Inferior parietal cortex (tissue), 1 donor: ENCODE results near the gene ESRRB.

Source experiments
- DNase-seq: peaks from one replicate; pipeline ENCODE4 v3.0.0-alpha.2; 2016; ENCODE audit errors: extremely low spot score

The ESRRB gene

DNA sequence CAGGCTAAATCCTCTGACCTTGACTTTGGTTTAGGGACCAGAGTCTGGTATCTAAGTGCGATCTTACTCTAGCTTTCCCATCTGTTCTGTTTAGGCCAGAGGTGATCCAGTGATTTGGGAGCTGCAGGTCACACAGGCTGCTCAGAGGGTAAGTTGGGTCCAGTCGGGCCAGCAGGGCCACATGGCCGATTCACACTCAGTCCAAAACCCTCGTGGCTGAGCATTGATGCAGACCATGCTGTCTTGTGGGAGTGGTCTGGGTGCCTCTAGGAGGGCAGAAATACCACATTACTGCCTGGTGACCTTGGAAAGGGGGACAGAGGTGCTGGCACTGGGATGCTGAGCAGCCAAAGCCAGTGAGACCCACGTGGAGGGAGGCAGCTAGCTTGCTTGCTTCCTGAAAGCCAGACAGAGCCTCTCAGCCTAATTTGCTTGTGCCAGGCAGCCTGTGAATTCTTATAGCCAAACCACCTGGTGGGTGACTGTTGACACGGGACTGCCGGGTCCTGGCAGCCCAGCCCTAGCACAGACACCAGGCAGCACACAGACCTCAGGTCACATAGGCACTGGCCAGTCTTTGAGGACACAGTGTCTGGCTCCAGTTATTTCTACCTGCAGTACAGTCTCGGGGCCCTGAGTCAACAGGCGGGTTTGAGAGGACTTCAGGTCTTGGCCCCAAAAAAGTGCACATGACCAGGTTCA is 31.7 kb downstream of the ESRRB start:
- no peak for DNase-seq

DNA sequence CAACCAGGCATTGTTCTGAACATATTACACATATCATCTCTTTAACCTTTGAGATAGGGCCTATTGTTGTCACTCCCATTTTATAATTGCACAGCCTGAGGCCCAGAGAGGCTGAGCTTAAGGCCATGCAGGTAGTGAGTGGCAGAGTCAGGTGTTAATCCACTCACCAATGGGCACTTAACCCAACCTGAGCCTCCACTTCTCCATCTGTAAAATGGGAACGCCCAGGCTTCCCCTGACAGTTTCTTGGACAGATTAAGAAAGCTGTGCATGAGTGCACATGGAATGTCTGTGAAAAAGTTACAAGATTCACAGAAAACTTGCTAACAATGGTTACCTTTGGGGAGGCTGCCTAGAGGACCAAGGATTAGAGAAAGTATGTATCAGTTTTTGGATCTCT is 32.9 kb downstream of the ESRRB start:
- DNase-seq = no peak

DNA sequence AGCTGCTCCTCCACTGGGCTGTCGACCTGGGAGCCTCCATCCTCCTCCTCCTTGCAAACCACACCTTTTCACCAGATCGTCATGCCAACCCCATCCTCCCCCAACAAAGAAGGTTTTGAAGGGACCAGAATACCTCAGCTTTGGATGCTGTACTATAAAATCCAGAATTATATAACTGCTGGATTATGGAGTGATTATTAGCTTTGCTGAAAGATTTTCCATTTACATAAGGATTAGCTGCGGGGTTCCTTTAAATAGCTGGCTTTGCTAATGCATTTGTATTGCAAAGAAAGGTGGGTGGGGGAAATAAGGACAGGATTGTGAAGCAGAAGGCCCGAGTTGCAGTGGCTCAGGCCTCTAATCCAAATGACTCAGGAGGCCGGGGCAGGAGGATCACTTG is 36.6 kb downstream of the ESRRB start:
- DNase-seq = no peak

DNA sequence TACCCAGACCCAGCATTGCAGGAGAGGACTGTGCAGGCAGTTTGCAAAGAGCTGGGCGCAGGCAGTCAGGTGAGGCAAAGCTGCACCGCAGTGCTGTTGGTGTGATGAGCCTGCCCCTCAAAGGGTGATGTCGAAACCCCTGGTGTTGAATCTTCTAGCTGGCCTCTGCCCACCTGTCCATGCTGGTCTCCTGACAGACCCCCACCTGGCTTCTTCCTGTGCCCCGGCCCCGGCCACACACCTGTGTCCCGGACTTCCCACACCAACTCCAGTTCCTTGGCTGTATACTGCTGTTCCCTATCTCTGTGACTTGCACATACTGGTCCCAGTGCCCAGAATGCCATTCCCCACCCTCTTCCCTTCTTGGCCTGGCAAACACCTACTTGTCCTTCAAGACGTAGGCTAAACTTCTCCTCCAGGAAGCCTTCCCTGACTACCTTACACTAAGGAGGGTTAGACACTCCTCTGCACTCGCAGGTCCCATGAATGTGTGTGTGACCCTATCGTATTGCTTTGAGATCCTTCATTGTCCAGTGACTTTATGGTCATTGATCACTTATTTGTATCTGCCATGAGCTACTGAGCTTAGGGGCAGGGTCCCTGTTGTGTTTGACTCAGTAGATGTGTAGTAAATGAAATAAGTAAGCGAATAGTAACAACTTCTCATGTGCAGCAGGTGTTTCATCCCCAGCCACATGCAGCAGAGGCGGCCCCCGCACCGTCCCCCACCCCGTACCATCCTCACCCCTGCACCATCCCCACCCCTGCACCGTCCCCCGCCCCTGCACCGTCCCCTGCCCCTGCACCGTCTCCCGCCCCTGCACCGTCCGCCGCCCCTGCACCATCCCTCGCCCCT is 37.4 kb downstream of the ESRRB start:
- DNase-seq = no peak

DNA sequence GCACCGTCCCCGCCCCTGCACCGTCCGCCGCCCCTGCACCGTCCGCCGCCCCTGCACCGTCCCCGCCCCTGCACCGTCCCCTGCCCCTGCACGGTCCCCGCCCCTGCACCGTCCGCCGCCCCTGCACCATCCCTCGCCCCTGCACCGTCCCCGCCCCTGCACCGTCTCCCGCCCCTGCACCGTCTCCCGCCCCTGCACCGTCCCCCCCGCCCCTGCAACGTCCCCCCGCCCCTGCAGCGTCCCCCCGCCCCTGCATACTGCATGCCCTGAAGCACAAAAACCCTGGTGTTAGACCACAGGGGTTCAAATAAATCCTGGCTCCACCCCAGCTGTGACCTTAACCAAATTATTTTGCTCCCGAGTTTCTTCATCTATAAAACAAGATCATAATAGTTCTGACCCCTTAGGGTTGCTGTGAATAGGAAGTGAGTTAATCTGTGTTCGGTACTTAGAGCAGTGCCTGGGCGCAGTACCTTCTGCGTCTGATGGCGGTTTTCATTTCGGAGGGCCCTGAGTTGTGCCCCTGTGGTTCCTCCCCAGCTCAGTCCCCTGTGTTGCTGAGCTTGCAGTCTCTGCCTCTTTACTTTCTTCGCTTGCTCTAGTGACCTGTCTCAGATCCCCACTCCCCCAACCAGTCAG is 38.1 kb downstream of the ESRRB start:
- DNase-seq = no peak

DNA sequence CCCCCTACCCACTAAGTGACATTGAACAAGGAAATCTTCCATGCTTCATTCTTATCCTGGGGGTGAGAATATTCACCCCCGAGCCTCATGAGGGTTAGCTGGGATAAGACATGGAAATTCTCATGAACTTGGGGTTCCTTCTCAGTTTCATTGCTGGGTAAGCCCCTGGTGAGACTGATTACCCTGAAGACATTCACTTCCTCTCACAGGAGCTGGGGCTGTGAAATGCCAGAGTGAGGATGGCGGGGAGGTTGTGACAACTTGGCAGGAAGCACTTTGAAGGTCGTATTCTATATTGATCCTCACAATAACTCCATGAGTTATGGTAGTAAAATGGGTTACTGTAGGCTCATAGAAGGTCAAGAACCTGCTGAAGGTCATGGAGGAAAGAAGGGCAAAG is 43.5 kb downstream of the ESRRB start:
- DNase-seq = no peak

DNA sequence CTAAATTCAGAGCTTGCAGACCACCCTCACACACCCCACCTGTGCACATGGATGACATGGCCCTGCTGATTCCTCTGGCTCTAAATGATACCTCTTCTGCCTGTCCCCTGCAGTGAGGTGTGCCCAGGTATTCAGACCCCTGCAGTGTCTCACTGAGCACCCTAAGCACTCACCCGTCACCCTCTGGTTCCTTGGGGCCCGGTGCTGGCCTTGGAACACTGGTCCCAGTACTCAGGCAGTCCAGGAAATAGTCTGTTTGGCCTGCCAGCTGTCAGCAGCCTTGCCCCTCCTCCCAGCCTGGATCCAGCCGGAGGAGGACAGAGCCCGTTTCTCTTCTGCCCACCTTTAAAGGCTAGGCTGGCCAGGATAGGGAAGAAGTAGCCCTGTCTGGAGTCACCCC is 44.9 kb downstream of the ESRRB start:
- no peak for DNase-seq

DNA sequence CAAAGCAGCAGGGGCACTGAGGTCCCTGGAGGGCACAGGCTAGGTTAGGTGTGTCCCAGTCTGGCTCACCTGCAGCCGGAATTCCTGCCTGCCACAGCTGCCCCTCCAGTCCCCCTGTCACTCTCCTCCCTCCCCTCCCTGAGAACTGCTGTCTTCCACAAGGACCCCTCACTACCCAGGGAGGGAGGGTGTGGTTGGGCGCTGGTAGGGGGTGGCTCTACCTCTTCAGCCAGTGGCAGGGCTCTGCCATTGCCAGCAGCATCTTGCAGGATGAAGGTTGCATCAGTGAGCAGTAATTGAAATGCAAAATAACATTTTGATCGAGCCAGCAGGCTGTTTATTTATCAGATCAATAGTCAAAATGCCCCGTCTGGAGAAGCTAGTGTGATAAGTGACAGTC is 45.7 kb downstream of the ESRRB start:
- DNase-seq = no peak

DNA sequence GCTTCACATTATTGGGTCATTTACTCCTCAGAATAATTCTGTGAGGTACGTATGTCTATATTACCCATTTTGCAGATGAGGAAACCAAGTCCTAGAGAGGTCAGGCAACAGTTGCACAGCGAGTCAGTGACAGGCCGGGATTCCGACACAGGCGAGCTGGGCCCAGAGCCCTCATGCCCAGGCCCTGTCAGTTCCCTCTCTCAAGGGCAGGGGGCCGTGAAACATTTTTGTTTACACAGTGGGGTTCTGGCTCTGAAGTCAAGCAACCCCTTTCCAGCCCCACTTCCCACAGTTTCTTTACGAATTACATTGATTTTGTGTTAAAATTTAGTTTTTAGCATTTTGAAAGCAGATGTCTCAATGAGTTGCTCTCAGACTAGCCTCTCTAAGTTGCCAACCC is 46.7 kb downstream of the ESRRB start:
- DNase-seq = no peak

DNA sequence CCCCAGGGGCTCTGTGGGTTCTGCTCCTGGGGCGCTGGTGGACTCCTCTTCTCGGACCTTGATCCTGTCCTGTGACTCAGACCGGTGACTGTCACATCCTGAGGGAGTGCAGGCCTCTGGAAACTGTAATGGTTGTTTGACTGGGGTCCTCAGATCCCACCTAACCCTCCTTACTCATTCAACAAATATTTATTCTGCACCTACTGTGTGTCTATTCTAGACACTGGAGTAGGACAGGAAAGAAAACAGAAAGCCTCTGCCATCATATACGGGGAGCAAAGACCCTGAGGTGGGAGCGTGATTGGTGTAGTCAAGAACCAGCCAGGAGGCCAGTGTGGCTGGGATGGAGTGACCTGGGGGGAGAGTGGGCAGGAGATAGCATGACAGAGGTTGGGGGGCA is 47.6 kb downstream of the ESRRB start:
- no peak for DNase-seq

DNA sequence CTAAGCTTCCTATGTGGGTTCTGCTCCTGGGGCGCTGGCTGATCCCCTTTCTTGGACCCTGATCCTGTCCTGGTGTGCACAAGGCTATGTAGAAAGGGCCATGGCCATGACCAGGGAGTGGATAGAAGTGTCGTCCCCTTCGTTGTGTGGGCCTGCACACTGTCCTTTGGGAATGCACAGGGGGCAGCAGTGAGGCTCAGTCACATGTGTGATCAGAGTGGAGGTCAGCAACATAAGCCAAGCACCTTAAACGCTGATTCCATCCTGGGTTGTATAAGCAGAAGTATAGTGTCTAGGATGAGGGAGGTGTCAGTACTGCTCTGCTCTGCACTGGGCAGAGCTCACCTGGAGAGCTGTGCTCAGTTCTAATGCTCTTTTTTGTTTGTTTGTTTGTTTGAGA is 48.4 kb downstream of the ESRRB start:
- DNase-seq = no peak

DNA sequence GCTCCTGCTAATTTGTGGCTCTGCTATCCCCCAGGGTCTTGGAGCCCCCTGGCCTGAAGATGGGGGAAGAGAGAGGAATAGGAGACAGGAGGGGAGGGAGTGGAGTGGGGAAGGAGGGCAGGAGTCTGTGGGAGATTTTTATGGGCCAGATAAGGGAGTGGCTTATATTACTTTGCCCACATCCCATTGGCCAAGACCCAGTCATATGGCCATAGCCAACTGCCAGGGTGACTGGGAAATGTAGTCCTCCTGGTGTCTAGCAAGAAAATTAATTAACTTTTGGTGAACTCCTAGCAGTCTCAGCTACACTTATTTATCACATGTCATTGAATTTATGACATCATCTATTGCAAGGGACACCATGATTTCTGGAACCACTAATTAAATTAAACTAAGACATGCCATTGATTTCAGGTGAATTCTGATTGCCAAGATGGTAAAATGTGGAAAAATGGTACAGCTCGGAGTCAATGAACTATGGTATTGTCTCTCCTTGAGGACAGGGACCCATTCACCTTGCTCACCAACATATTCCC is 50.3 kb downstream of the ESRRB start:
- DNase-seq = no peak

DNA sequence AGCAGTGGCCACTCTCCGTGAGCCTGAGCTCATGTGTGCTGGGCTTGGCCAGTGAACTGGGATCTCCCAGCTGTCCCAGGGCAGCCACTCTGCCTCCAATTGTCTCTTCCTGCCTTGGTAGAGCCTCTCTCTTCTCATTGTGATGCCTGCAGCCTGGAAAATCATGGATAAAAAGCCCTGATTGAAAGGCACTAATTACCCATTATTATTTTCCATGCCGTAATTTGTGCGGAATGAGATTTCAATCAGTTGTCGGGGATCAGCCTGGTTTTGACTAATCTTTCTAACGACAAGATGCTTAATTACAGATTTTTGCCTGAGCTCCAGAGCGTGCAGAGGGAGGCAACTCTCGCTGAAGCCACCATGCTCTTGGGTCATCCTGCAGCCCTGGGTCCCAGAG is 52.7 kb downstream of the ESRRB start:
- no peak for DNase-seq

DNA sequence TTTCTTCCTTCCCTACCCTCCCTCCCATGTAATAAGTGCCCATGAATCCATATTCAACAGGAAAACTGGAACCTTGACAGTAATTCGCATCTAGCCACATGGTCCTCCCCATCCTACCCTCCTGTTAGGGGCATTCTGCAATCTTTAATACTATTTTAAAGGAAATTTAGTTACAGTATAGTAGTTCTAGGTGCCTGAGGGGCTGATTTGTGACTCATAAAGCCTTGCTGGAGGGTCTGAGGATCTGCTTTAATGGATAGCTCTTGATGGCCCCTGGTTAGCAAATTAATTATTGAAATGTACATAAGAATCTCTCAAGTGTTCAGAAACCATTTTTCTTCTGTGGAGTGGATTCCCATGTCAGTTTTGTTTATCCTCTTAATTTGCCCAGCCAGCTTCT is 54.1 kb downstream of the ESRRB start:
- no peak for DNase-seq

DNA sequence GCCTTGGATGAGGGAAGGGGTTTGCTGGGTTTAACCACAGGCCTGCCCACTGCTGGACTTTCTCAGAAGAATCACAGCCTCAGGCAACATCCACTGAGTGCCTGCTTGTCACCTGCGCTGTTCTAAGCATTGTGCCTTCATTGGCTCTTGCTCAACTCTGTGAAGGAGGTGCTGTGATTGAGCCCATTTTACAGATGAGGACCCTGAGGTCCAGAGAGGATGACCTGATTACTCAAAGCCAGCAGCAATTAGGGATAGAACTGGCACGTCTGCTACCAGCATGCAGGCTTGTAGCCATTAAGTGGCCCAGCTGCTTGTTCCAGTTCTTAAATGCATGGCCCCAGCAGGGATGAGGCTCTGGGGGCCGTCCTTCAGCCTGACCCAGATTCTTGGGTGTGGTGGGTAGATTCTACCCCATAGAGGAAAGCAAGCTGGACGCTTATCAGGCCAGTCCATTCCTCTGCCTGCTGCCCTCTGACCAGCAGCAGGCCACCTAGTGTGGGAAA is 54.6 kb downstream of the ESRRB start:
- DNase-seq = no peak

DNA sequence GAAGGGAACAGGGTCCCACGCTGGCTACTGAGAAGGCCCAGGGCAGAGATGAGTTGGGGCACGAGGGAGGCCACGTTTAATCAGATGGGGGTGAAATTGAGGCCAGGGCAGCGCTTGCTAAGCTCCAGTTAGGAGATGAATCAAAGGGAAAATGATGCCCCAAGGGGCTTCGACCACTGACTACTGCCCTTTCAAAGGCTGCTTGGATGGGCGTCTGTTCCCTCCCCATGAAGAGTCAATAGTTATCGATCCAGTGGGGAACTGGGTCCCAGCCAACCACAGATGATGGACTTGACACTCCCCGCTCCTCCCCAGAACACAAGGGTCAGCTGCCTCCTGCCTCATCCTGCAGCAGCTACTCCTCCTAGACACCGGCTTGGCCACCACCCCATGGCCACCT is 55.6 kb downstream of the ESRRB start:
- no peak for DNase-seq

DNA sequence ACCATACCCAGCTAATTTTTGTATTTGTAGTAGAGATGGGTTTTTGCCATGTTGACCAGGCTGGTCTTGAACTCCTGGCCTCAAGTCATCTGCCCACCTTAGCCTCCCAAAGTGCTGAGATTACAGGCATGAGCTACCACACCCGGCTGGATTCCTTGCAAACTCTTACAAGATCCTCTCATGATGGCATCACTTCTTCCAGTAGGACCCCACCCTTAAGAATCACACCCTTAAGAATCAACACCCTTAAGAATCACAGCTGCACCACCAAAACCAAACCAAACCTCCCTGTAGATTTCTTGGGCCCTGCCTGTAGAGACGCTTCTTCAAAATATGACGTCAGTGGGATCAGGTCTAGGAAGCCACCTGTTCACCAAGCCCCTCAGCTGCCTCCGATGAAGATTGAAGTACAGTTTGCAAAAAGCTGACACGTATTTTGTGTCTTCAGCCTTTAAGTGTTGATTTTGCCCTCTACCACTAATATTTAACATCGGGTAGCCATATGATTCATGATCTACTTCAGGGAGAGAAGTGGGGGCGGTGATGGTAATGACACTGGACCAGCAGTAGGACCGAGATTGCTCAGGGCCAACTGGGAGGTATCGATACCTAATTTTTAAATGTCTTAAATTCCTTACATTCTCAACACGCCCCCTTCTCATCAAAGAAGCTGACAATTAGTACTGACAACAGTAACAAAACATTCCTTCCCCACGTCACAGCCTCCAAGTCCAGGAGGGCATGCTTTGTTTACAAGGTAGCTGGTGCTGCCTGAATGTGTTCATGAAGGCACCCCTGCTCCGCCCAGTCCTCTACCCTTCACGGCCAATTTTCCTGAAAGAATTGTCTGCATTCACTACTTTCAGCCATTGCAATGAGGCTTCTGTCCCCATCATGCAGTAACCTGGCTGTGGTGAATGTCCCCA is 57.2 kb downstream of the ESRRB start:
- DNase-seq = no peak

DNA sequence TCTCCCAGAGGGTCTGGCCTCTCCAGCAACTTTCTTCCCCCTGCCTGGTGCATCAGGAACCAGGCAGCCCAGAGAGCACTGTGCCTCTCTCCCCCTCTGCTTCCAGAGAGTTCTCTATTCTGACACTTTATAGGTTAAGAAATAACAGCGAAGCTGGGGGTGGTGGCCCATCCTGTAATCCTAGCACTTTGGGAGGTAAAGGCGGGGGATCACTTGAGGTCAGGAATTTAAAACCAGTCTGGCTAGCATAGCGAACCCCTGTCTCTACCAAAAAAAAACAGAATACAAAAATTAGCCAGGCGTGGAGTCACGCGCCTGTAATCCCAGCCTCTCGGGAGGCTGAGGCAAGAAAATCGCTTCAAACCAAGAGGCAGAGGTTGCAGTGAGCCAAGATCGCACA is 58.3 kb downstream of the ESRRB start:
- DNase-seq = no peak

DNA sequence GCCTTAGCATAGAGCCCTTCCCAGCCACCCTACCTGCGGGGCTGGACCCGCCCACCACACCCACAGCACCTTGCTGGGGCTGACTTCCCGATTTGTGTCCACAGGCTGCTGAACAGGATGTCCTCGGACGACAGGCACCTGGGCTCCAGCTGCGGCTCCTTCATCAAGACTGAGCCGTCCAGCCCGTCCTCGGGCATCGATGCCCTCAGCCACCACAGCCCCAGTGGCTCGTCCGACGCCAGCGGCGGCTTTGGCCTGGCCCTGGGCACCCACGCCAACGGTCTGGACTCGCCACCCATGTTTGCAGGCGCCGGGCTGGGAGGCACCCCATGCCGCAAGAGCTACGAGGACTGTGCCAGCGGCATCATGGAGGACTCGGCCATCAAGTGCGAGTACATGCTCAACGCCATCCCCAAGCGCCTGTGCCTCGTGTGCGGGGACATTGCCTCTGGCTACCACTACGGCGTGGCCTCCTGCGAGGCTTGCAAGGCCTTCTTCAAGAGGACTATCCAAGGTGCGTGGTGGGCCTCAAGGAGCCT is 63.4 kb downstream of the ESRRB start:
- DNase-seq = no peak

DNA sequence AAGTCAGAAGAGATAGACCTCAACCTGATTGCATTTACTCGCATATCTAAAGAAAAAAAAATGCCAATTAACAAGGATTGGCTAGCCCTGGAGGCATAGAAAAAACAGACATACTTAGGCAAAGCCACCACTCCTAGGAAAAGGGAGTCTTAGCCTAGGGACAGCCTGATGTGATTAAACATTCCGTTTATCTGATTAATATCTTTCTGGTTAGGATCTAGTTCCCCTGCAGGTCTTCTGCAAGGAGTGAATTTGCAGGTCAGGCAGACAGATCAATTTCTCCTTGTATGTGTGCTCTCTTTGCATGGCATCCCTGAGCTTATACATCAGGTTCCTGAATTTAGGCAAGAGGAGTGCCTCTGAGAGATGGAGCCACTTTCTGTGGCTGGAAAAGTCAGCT is 70.5 kb downstream of the ESRRB start:
- DNase-seq = no peak

DNA sequence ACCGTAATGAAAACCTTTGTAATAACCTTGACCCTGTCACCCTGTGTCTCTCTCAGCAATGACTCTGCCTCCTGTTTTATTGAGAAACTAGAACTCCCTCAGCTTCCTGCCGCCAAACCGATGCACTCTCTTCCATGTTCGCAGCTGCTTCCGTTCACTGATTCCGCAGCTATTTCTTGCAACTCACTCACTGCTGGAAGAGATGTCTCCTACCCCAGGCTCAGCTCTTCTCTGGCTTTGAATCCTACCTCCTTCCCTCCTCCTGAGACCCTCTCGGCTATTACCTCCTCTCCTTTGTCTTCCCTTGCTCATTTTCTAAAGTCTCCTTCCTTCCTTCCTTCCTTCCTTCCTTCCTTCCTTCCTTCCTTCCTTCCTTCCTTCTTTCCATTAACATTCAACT is 71.0 kb downstream of the ESRRB start:
- DNase-seq = no peak
